Esophagus muscularis mucosa (tissue), 4 donors: Measurements from ENCODE around the gene ZNF784. TPM values are rescaled to one million over a fixed set of nuclear protein-coding genes. Genes with fewer than 3 reads are reported as not detected.
A peak's percentile ranks its signal among the peaks of the same experiment; 100 is the strongest.

Source experiments
- DNase-seq: peaks from one replicate; pipeline ENCODE4 v3.0.0-alpha.2; 2017; ENCODE audit errors: extremely low spot score
- H3K27ac ChIP-seq, 4 donors: fragments of 200-600 bp; sonication (generic); replicated peaks in 1 of 4; 1 replicate in 3 of 4; 2 replicates in 1 of 4; pipeline ENCODE4 v1.5.1; 2016 to 2019; ENCODE audit warnings: mild to moderate bottlenecking in 1 of 4
- H3K27me3 ChIP-seq, 4 donors: fragments of 200-600 bp; sonication (generic); one replicate each; pipeline versions ENCODE4 v1.5.1 to v1.6.0; 2016 to 2019
- H3K36me3 ChIP-seq, 4 donors: fragments of 200-600 bp; sonication (generic); one replicate each; pipeline ENCODE4 v1.5.1; 2016 to 2019
- H3K4me1 ChIP-seq, 4 donors: fragments of 200-600 bp; sonication (generic); one replicate each; pipeline ENCODE4 v1.5.1; 2016 to 2019
- H3K4me3 ChIP-seq, 4 donors: fragments of 200-600 bp; sonication (generic); 1 replicate in 2 of 4; 2 replicates in 2 of 4; pipeline ENCODE4 v1.5.1; 2016 to 2019; ENCODE audit warnings: mild to moderate bottlenecking in 4 of 4, moderate library complexity in 1 of 4
- H3K9me3 ChIP-seq, 4 donors: fragments of 200-600 bp; sonication (generic); 1 replicate in 3 of 4; 2 replicates in 1 of 4; pipeline ENCODE4 v1.5.1; 2016 to 2019
- EP300 ChIP-seq: sonication (generic); formaldehyde crosslinking; IDR thresholded peaks from one replicate; pipeline ENCODE4 v1.6.1; 2017; ENCODE audit warnings: antibody characterized with exemption
- POLR2A ChIP-seq: fragments of 450-650 bp; IDR thresholded peaks from one replicate; pipeline ENCODE4 v1.6.1; 2017; ENCODE audit warnings: antibody characterized with exemption, moderate library complexity, mild to moderate bottlenecking, low read depth
- POLR2AphosphoS5 ChIP-seq, 2 donors: sonication (generic); formaldehyde crosslinking; IDR thresholded peaks; one replicate each; pipeline ENCODE4 v1.6.1; 2017; ENCODE audit warnings: antibody characterized with exemption in 2 of 2
- WGBS: methylation state at CpG from one replicate; pipeline ENCODE4 v1.1.5; 2018; 5-methylcytosine and 5-hydroxymethylcytosine counted together
- intact Hi-C: fragments of 100-400 bp; cut with DNase I; formaldehyde crosslinking; loops from one replicate; pipeline ENCODE4 v1.15.1; 2023
- total RNA-seq, 4 donors: library from RNA; depleted of rRNA; stranded (reverse); fragments of >200 nt; gene quantifications; one replicate each; pipeline versions ENCODE4 v1.1.0 to v1.2.1, GENCODE V29; 2016
- TF ChIP-seq, protein P1 (sequence below), 3 experiments: fragments of 200-600 bp in 2 of 3; fragments of 450-650 bp in 1 of 3; sonication (generic) in 2 of 3; IDR thresholded peaks; one replicate each; pipeline ENCODE4 v1.5.1; 2017 to 2019; ENCODE audit warnings: antibody characterized with exemption in 3 of 3, mild to moderate bottlenecking in 2 of 3, moderate library complexity in 1 of 3

The ZNF784 gene
- total RNA-seq, 4 donors from 2014 or later: 2.5 to 6.3 (median 4.0) TPM

DNA sequence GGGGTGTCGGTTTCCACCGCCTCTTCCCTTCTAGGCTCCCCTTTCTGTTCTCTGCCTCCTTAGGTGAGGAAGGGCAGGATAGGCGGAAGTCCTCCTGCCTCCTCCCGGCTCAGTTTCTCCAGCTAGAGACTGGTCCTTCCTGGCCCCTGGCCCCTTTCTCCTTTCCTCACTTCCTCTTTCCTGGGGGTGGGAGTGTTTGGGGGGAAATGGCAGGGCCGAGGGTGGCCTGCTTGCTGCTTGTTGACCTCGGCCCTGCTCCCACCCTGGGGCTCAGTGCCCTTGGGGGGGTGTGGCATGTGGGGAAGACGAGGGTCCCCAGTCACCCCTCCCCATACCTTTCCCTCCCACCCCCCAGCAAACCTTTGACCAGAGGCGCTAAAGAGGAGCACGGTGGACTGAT, 35.5 kb upstream of the ZNF784 start:
- 75% methylated on average over 9 of the region's 9 CpGs for WGBS
- Histone ChIP-seq H3K36me3 (peaks cover 55 to 65% (median 60%) of the 10 kb centered on the region in 4 donors), H3K9me3 (no peaks in the 10 kb centered on the region), H3K27ac (no peak overlapping the region), H3K27me3 (no peaks in the 10 kb centered on the region), H3K4me1 (peaks cover 45 to 63% (median 53%) of the 10 kb centered on the region in 4 donors), H3K4me3 (no peak overlapping the region)
- TF ChIP-seq EP300 (no peak), POLR2A (no peak), POLR2AphosphoS5 (IDR thresholded peaks at IDR 0.05) (no peak)
- TF ChIP-seq, protein P1, sequence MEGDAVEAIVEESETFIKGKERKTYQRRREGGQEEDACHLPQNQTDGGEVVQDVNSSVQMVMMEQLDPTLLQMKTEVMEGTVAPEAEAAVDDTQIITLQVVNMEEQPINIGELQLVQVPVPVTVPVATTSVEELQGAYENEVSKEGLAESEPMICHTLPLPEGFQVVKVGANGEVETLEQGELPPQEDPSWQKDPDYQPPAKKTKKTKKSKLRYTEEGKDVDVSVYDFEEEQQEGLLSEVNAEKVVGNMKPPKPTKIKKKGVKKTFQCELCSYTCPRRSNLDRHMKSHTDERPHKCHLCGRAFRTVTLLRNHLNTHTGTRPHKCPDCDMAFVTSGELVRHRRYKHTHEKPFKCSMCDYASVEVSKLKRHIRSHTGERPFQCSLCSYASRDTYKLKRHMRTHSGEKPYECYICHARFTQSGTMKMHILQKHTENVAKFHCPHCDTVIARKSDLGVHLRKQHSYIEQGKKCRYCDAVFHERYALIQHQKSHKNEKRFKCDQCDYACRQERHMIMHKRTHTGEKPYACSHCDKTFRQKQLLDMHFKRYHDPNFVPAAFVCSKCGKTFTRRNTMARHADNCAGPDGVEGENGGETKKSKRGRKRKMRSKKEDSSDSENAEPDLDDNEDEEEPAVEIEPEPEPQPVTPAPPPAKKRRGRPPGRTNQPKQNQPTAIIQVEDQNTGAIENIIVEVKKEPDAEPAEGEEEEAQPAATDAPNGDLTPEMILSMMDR (IDR thresholded peaks at IDR 0.05): no peak
- DNase-seq: no peak
- intact Hi-C loops: loop anchor here (10.0 kb wide), 1 partner anchor 545 kb away; the partner anchor contains the start of gene PPP1R12C

- intact Hi-C loops: loop anchor here (10.0 kb wide), 1 partner anchor 544 kb away; the partner anchor contains the start of gene PPP1R12C
Measured at GRCh38 chr19:55658846-55659459, 34.6 kb upstream of the ZNF784 start.

GRCh38 chr19:55656988-55657747, 32.8 kb upstream of the ZNF784 start:
- TF ChIP-seq POLR2A (no peak), EP300 (no peak), POLR2AphosphoS5 (IDR thresholded peaks at IDR 0.05) (no peak)
- TF ChIP-seq, protein P1 (IDR thresholded peaks at IDR 0.05): no peak
- H3K4me3 ChIP-seq: peak overlapping the region; percentile 78 to 100 (median 92)
- H3K36me3 ChIP-seq: peaks cover 28 to 40% (median 38%) of the 10 kb centered on the region in 4 donors
- WGBS: 53% methylated on average over 18 of the region's 18 CpGs
- no peaks in the 10 kb centered on the region for H3K27me3 ChIP-seq
- H3K27ac ChIP-seq: peak overlapping the region in 1 of 4 donors; percentile 2
- H3K9me3 ChIP-seq: no peaks in the 10 kb centered on the region
- DNase-seq: no peak
- intact Hi-C loops: loop anchor here (2.0 to 10.0 kb wide), 2 partner anchors 16 to 542 kb away; partner anchors contain the start of gene PPP1R12C
- peaks cover 52 to 71% (median 63%) of the 10 kb centered on the region in 4 donors for H3K4me1 ChIP-seq

More at GRCh38 chr19:55658846-55659459, 34.6 kb upstream of the ZNF784 start:
- H3K4me1 ChIP-seq: peaks cover 45 to 63% (median 53%) of the 10 kb centered on the region in 4 donors
- H3K4me3 ChIP-seq: no peak overlapping the region
- peaks cover 46 to 56% (median 51%) of the 10 kb centered on the region in 4 donors for H3K36me3 ChIP-seq
- H3K9me3 ChIP-seq: no peaks in the 10 kb centered on the region
- no peak for DNase-seq
- WGBS: 86% methylated on average over 31 of the region's 37 CpGs
- H3K27ac ChIP-seq: no peak overlapping the region
- no peaks in the 10 kb centered on the region for H3K27me3 ChIP-seq
- TF ChIP-seq POLR2A: no peak

DNA sequence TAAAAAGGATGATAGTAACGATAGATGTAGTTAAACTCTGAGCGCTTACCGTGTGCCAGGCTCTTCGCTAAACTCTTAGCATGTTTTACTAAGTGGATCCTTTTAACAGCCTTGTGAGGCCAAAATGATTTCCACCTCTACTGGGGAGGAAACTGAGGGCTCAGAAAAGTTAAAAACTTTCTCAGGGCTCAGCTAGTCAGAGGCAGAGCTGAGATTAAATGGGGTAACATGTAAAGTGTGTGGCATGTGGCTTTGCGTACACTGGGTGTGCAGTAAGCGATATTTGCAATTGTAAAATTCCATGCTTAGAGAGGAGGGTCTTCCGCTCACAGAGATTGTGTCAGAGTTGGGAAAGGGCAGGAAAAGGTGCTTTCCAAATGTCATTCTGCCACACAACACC, 32.2 kb upstream of the ZNF784 start:
- 58% methylated on average over 7 of the region's 7 CpGs for WGBS
- no peak overlapping the region for H3K27ac ChIP-seq
- H3K36me3 ChIP-seq: peaks cover 22 to 40% (median 32%) of the 10 kb centered on the region in 4 donors
- TF ChIP-seq POLR2A (no peak), POLR2AphosphoS5 (IDR thresholded peaks at IDR 0.05) (no peak), EP300 (no peak)
- TF ChIP-seq, protein P1 (IDR thresholded peaks at IDR 0.05): no peak
- peaks cover 52 to 71% (median 63%) of the 10 kb centered on the region in 4 donors for H3K4me1 ChIP-seq
- no peaks in the 10 kb centered on the region for H3K9me3 ChIP-seq
- no peak for DNase-seq
- H3K27me3 ChIP-seq: no peaks in the 10 kb centered on the region
- H3K4me3 ChIP-seq: peak overlapping the region; percentile 78 to 100 (median 92)
- intact Hi-C loops: loop anchor here (2.0 to 10.0 kb wide), 2 partner anchors 16 to 542 kb away; partner anchors contain the start of gene PPP1R12C

GRCh38 chr19:55655648-55656040, 31.3 kb upstream of the ZNF784 start:
- H3K4me3 ChIP-seq: peak overlapping the region; percentile 78 to 100 (median 92)
- H3K9me3 ChIP-seq: no peaks in the 10 kb centered on the region
- peak overlapping the region; percentile 97 to 100 (median 98) for H3K27ac ChIP-seq
- intact Hi-C loops: loop anchor here (2.0 to 10.0 kb wide), 2 partner anchors 17 to 541 kb away; partner anchors contain the start of gene PPP1R12C
- 0% methylated on average over 19 of the region's 19 CpGs for WGBS
- no peaks in the 10 kb centered on the region for H3K27me3 ChIP-seq
- peaks cover 13 to 39% (median 27%) of the 10 kb centered on the region in 4 donors for H3K36me3 ChIP-seq
- TF ChIP-seq, protein P1 (IDR thresholded peaks at IDR 0.05): no peak
- TF ChIP-seq POLR2A (no peak), POLR2AphosphoS5 (IDR thresholded peaks at IDR 0.05) (no peak), EP300 (no peak)
- peaks cover 52 to 68% (median 62%) of the 10 kb centered on the region in 4 donors for H3K4me1 ChIP-seq
- no peak for DNase-seq
